ENCODE measurements around the gene CMSS1. TPM values are rescaled to one million over a fixed set of nuclear protein-coding genes. Genes with fewer than 3 reads are reported as not detected.
A peak's percentile ranks its signal among the peaks of the same experiment; 100 is the strongest.

Gene CMSS1
- total and polyA plus RNA-seq, 2 of the 13 experiments (the other 11 are each of a cell fraction or from before 2014, with no cell fraction given): 6.4 to 48.7 TPM

DNA sequence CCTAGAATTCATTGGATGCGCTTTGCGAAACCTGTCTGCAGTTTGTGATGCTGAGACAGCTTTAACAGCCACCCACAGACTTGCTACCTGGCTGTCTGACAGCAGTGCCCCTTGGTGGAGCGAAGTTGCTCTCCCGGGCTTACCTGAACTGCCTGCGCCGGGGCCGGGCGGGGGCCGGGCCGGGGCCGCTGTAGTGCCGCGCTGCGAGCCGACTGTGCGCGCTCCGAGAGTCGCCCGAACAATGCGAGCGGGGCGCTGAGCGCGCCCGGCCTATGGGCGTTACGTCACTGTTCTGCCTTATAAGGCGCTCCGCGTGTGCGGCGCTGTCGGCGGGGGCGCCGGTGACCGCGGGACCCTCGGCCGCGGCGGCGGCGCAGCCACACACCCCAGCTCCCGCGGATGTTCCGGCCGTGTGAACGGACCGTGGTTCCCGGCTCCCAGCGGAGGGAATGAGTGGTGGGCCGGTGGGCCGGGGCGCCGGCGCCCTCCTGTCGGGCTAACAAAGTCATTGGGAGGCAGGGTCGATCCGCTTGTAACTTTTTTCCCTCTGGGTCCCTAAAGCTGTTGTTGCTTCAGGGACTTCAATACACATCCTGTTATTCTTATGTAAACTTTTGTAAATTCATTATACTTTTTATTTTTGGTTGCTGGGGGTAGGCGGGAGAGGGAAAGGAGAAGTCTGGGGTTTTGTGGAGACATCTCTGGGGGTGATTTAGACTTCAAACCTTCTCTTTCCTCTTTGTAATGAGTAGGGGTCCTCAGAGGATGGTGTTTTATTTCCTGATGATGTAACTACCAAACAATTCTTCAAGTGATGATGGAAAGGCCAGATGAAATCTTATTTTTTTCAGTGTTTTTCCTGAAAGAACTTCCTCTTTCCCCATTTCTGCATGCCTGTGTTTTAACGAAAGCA lies 58.5 kb downstream of the CMSS1 start (continued):
- TF ChIP-seq SSRP1 (CRISPR knock-in tag; IDR thresholded peaks at IDR 0.05) (no peak), MEIS1 (CRISPR knock-in tag; IDR thresholded peaks at IDR 0.05; ENCODE audit: borderline replicate concordance) (peak; percentile 37; the same call in 1 of the 2 replicates), SUZ12 (IDR thresholded peaks at IDR 0.05; ENCODE audit: low read depth, low read length) (no peak), ARNTL (CRISPR knock-in tag; IDR thresholded peaks at IDR 0.05) (no peak; the same call in 1 of the 2 replicates), KLF16 (CRISPR knock-in tag; IDR thresholded peaks at IDR 0.05) (peak in 1 of 2 experiments; percentile 68; a peak in 1 of 4 replicates), PPARG (CRISPR knock-in tag; conservative IDR thresholded peaks at IDR 0.05) (peak; percentile 81), ZHX1 (CRISPR knock-in tag; IDR thresholded peaks at IDR 0.05; ENCODE audit: low read depth) (0 out of 2 replicates have a peak, but pooled peaks have one; percentile 59), HCFC1 (IDR thresholded peaks at IDR 0.05; ENCODE audit: low read depth, low read length) (0 out of 2 replicates have a peak, but pooled peaks have one; percentile 14), ZNF432 (CRISPR knock-in tag; IDR thresholded peaks at IDR 0.05; ENCODE audit: borderline replicate concordance) (no peak), KLF15 (CRISPR knock-in tag; IDR thresholded peaks at IDR 0.05; ENCODE audit: borderline replicate concordance) (no peak), ZNF7 (CRISPR knock-in tag; IDR thresholded peaks at IDR 0.05) (no peak), PREB (CRISPR knock-in tag; IDR thresholded peaks at IDR 0.05) (no peak), ETV5 (CRISPR knock-in tag; IDR thresholded peaks at IDR 0.05; ENCODE audit: borderline replicate concordance) (peak; percentile 43; the same call in 1 of the 2 replicates)
- TF ChIP-seq, protein P1, sequence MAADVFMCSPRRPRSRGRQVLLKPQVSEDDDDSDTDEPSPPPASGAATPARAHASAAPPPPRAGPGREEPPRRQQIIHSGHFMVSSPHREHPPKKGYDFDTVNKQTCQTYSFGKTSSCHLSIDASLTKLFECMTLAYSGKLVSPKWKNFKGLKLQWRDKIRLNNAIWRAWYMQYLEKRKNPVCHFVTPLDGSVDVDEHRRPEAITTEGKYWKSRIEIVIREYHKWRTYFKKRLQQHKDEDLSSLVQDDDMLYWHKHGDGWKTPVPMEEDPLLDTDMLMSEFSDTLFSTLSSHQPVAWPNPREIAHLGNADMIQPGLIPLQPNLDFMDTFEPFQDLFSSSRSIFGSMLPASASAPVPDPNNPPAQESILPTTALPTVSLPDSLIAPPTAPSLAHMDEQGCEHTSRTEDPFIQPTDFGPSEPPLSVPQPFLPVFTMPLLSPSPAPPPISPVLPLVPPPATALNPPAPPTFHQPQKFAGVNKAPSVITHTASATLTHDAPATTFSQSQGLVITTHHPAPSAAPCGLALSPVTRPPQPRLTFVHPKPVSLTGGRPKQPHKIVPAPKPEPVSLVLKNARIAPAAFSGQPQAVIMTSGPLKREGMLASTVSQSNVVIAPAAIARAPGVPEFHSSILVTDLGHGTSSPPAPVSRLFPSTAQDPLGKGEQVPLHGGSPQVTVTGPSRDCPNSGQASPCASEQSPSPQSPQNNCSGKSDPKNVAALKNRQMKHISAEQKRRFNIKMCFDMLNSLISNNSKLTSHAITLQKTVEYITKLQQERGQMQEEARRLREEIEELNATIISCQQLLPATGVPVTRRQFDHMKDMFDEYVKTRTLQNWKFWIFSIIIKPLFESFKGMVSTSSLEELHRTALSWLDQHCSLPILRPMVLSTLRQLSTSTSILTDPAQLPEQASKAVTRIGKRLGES (CRISPR knock-in tag; IDR thresholded peaks at IDR 0.05; ENCODE audit: borderline replicate concordance): peak; percentile 56; the same call in 1 of the 2 replicates
- TF ChIP-seq, protein P2, sequence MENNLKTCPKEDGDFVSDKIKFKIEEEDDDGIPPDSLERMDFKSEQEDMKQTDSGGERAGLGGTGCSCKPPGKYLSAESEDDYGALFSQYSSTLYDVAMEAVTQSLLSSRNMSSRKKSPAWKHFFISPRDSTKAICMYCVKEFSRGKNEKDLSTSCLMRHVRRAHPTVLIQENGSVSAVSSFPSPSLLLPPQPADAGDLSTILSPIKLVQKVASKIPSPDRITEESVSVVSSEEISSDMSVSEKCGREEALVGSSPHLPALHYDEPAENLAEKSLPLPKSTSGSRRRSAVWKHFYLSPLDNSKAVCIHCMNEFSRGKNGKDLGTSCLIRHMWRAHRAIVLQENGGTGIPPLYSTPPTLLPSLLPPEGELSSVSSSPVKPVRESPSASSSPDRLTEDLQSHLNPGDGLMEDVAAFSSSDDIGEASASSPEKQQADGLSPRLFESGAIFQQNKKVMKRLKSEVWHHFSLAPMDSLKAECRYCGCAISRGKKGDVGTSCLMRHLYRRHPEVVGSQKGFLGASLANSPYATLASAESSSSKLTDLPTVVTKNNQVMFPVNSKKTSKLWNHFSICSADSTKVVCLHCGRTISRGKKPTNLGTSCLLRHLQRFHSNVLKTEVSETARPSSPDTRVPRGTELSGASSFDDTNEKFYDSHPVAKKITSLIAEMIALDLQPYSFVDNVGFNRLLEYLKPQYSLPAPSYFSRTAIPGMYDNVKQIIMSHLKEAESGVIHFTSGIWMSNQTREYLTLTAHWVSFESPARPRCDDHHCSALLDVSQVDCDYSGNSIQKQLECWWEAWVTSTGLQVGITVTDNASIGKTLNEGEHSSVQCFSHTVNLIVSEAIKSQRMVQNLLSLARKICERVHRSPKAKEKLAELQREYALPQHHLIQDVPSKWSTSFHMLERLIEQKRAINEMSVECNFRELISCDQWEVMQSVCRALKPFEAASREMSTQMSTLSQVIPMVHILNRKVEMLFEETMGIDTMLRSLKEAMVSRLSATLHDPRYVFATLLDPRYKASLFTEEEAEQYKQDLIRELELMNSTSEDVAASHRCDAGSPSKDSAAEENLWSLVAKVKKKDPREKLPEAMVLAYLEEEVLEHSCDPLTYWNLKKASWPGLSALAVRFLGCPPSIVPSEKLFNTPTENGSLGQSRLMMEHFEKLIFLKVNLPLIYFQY (CRISPR knock-in tag; IDR thresholded peaks at IDR 0.05; ENCODE audit: borderline replicate concordance): no peak

Data from HepG2 (cell line).